Left ventricle myocardium inferior (tissue), 1 donor: ENCODE results near the gene SPINDOC. TPM values are rescaled to one million over a fixed set of nuclear protein-coding genes. Genes with fewer than 3 reads are reported as not detected.
"Not testable (repeated sequence)": the region's sequence is repeated elsewhere in the genome, so short reads cannot be mapped to it uniquely, and the experiment has no call there.

Experiments used
- DNase-seq: peaks from one replicate; pipeline ENCODE4 v3.0.0-alpha.2; 2020
- H3K27ac ChIP-seq: fragments of 200-600 bp; replicated peaks from 2 replicates; pipeline ENCODE4 v1.8.0; 2021
- H3K27me3 ChIP-seq: fragments of 200-600 bp; 2 replicates; pipeline ENCODE4 v1.8.0; 2021; ENCODE audit warnings: low read depth
- H3K36me3 ChIP-seq: fragments of 200-600 bp; 2 replicates; pipeline ENCODE4 v1.8.0; 2021
- H3K4me1 ChIP-seq: fragments of 200-600 bp; 2 replicates; pipeline ENCODE4 v1.8.0; 2021
- H3K4me3 ChIP-seq: fragments of 200-600 bp; 2 replicates; pipeline ENCODE4 v1.8.0; 2021; ENCODE audit warnings: mild to moderate bottlenecking, moderate library complexity
- H3K9me3 ChIP-seq: fragments of 200-600 bp; replicated peaks from 2 replicates; pipeline ENCODE4 v1.8.0; 2021
- intact Hi-C: fragments of 100-400 bp; cut with micrococcal nuclease; formaldehyde crosslinking; loops from one replicate; pipeline ENCODE4 v1.11.0; 2022
- total RNA-seq: library from RNA; stranded (reverse); fragmentation: NEBNext Ultra II Directional; extraction: Animal tissue kit (Norgen Biotek cat#: 25700); gene quantifications from one replicate; pipeline ENCODE4 v1.2.1, GENCODE V29; 2021
- TF ChIP-seq, protein P1 (sequence below): fragments of 200-600 bp; IDR thresholded peaks from 2 replicates; pipeline ENCODE4 v1.8.0; 2021; ENCODE audit warnings: antibody characterized with exemption, mild to moderate bottlenecking, borderline replicate concordance
- donor health status: DM: no; HTN: yes; CAD: no; lungs with severe emphysema.

SPINDOC gene
- total RNA-seq, 1 donor from 2014 or later: 14.0 TPM

DNA sequence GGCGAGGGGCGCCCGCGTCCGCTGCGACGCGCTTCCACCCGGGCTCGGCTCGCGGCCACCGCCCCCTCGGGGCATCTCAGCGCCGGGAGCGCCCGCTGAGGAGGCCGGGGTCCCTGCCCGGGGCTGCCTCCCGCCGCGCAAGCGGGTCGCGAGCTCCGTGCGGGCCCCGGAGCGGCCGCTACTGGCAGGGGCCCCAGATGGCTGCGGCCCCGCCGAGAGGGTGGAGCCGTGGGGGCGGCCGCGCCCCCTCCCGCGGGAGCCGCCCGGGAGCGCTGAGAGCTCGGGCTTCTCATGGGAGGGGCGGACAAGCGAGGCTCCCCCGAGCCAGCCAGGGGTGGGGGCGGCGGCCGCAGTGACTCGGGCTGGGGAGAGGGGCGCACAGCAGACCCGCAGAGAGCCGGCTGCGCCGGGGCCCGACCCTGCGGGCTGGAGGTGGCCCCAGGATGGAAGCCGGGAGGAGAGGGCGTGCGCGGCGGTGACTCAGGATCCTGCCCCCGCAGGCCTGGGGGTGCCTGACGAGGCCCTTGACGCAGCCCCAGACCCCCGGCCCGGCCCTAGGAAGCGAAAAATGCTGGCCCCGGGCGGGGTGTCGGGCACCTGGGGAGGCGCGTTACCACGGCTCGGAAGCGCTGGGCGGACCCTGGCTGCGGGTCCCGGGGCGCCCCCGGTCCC lies 44.1 kb upstream of the SPINDOC start:
- Histone ChIP-seq H3K4me3 (peak overlapping the region; percentile 95), H3K9me3 (no peaks in the 10 kb centered on the region), H3K27ac (peak overlapping the region; percentile 91), H3K4me1 (peaks cover 55% of the 10 kb centered on the region), H3K27me3 (no peaks in the 10 kb centered on the region), H3K36me3 (no peaks in the 10 kb centered on the region)
- TF ChIP-seq, protein P1, sequence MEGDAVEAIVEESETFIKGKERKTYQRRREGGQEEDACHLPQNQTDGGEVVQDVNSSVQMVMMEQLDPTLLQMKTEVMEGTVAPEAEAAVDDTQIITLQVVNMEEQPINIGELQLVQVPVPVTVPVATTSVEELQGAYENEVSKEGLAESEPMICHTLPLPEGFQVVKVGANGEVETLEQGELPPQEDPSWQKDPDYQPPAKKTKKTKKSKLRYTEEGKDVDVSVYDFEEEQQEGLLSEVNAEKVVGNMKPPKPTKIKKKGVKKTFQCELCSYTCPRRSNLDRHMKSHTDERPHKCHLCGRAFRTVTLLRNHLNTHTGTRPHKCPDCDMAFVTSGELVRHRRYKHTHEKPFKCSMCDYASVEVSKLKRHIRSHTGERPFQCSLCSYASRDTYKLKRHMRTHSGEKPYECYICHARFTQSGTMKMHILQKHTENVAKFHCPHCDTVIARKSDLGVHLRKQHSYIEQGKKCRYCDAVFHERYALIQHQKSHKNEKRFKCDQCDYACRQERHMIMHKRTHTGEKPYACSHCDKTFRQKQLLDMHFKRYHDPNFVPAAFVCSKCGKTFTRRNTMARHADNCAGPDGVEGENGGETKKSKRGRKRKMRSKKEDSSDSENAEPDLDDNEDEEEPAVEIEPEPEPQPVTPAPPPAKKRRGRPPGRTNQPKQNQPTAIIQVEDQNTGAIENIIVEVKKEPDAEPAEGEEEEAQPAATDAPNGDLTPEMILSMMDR: no peak
- intact Hi-C loops: no loop called here
- DNase-seq: peak; percentile 51

GRCh38 chr11:63769714-63770455 lies 43.4 kb upstream of the SPINDOC start:
- intact Hi-C loops: no loop called here
- peak overlapping the region; percentile 91 for H3K27ac ChIP-seq
- peaks cover 49% of the 10 kb centered on the region for H3K4me1 ChIP-seq
- H3K4me3 ChIP-seq: peak overlapping the region; percentile 95
- DNase-seq: no peak
- no peaks in the 10 kb centered on the region for H3K27me3 ChIP-seq
- TF ChIP-seq, protein P1: no peak
- H3K9me3 ChIP-seq: no peaks in the 10 kb centered on the region
- no peaks in the 10 kb centered on the region for H3K36me3 ChIP-seq

- H3K4me3 ChIP-seq: no peak overlapping the region
- TF ChIP-seq, protein P1: no peak
- no peaks in the 10 kb centered on the region for H3K27me3 ChIP-seq
- peak overlapping the region; percentile 91 for H3K27ac ChIP-seq
- no peak for DNase-seq
- no peaks in the 10 kb centered on the region for H3K36me3 ChIP-seq
- H3K9me3 ChIP-seq: no peaks in the 10 kb centered on the region
- intact Hi-C loops: no loop called here
- peaks cover 41% of the 10 kb centered on the region for H3K4me1 ChIP-seq
These were observed 42.5 kb upstream of the SPINDOC start for GRCh38 chr11:63770763-63771162.

DNA sequence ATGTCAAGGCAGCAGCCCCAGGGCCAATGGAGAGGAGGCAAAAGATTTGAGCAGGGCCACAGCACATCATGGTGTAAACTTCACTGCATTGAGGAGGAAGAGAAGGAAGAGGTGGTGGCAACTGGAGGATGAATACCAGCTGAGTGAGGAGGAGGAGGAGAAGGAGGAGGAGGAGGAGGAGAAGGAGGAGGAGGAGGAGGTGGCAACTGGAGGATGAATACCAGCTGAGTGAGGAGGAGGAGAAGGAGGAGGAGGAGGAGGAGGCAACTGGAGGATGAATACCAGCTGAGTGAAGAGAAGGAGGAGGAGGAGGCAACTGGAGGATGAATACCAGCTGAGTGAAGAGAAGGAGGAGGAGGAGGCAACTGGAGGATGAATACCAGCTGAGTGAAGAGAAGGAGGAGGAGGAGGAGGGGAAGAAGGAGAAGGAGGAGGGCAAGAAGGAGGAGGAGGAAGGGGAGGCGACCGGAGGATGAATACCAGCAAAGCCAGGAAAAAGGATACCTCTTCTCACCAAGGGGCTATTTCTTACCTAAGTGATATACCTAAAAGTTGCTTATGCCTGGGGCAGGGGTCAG lies 41.4 kb upstream of the SPINDOC start:
- H3K4me3 ChIP-seq, DNase-seq, H3K9me3 ChIP-seq, H3K27me3 ChIP-seq, intact Hi-C loops, H3K36me3 ChIP-seq, H3K27ac ChIP-seq: not testable (repeated sequence)
- peaks cover 30% of the 10 kb centered on the region for H3K4me1 ChIP-seq

DNA sequence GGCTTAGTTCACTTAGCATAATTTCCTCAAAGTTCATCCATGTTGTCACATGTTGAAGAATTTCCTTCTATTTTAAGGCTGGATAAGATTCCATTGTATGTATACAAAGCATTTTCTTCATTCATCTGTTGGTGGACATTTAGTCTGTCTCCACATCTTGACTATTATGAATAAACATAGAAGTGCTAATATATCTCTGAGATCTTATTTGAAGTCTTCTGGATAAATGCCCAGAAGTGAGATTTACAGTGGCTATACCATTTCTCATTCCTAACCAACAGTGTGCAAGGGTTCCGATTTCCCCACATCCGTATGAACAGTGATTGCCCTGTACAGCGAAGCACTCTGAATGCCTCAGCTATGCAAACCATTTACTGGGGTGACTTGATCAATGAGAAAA lies 38.1 kb upstream of the SPINDOC start:
- no peak overlapping the region for H3K27ac ChIP-seq
- no peaks in the 10 kb centered on the region for H3K9me3 ChIP-seq
- no peak for DNase-seq
- no peak overlapping the region for H3K4me3 ChIP-seq
- no peaks in the 10 kb centered on the region for H3K36me3 ChIP-seq
- intact Hi-C loops: no loop called here
- no peaks in the 10 kb centered on the region for H3K27me3 ChIP-seq
- TF ChIP-seq, protein P1: no peak
- peaks cover 17% of the 10 kb centered on the region for H3K4me1 ChIP-seq

DNA sequence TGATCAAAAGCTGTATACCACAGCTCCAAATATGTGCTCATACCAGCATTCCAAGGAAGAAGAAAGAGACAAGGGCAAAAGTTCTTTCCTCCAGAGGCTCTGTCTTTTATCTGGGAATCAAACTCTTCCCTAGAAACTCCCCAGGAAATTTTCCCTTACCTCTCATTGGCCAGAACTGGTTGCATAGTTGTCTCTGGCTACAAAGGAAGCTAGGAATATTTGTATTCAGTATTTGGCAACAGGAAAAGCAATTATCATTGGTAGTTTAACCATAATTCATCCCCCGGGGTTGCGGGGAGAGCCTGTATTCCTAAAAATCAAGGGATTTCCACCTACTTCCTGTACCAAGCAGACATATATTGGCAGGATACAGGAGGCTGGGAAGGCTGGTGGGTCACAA lies 34.2 kb upstream of the SPINDOC start:
- Histone ChIP-seq H3K4me1 (peaks cover 14% of the 10 kb centered on the region), H3K9me3 (no peaks in the 10 kb centered on the region), H3K27ac (no peak overlapping the region), H3K4me3 (no peak overlapping the region), H3K27me3 (no peaks in the 10 kb centered on the region), H3K36me3 (no peaks in the 10 kb centered on the region)
- TF ChIP-seq, protein P1: no peak
- DNase-seq: no peak
- intact Hi-C loops: no loop called here
